ENCODE measurements around the gene TTC39B.
A peak's percentile ranks its signal among the peaks of the same experiment; 100 is the strongest.

The TTC39B gene

GRCh38 chr9:15211815-15212495 is 95.1 kb downstream of the TTC39B start:
- TF ChIP-seq CTCF (IDR thresholded peaks at IDR 0.05) (peak; percentile 69), ZFX (IDR thresholded peaks at IDR 0.05; ENCODE audit: borderline replicate concordance) (no peak)
- H3K27ac ChIP-seq, result no peak overlapping the region

GRCh38 chr9:15211160-15211814 is 95.7 kb downstream of the TTC39B start:
- TF ChIP-seq ZFX (IDR thresholded peaks at IDR 0.05; ENCODE audit: borderline replicate concordance), result no peak
- TF ChIP-seq CTCF (IDR thresholded peaks at IDR 0.05), result peak; percentile 96
- H3K27ac ChIP-seq, result no peak overlapping the region

- peak overlapping the region; percentile 40 for H3K27ac ChIP-seq
- TF ChIP-seq ZFX (IDR thresholded peaks at IDR 0.05; ENCODE audit: borderline replicate concordance), result no peak
- no peak for TF ChIP-seq CTCF (IDR thresholded peaks at IDR 0.05)
Observed at GRCh38 chr9:15206903-15207696, 99.9 kb downstream of the TTC39B start.

GRCh38 chr9:15205632-15206420 is 101.2 kb downstream of the TTC39B start:
- TF ChIP-seq ZFX (IDR thresholded peaks at IDR 0.05; ENCODE audit: borderline replicate concordance) (no peak), CTCF (IDR thresholded peaks at IDR 0.05) (no peak)
- H3K27ac ChIP-seq, result peak overlapping the region; percentile 40

- H3K27ac ChIP-seq, result no peak overlapping the region
- TF ChIP-seq ZFX (IDR thresholded peaks at IDR 0.05; ENCODE audit: borderline replicate concordance) (no peak), CTCF (IDR thresholded peaks at IDR 0.05) (no peak)
Observed at GRCh38 chr9:15203581-15203980, 103.4 kb downstream of the TTC39B start.

GRCh38 chr9:15200111-15200510 is 106.9 kb downstream of the TTC39B start:
- TF ChIP-seq ZFX (IDR thresholded peaks at IDR 0.05; ENCODE audit: borderline replicate concordance) (no peak), CTCF (IDR thresholded peaks at IDR 0.05) (no peak)
- H3K27ac ChIP-seq, result no peak overlapping the region
